ENCODE measurements around the gene BCL7C. TPM values are rescaled to one million over a fixed set of nuclear protein-coding genes. Genes with fewer than 3 reads are reported as not detected.

Gene BCL7C
- total and polyA plus RNA-seq, 12 donors = 24.2 to 68.8 (median 27.5) TPM

DNA sequence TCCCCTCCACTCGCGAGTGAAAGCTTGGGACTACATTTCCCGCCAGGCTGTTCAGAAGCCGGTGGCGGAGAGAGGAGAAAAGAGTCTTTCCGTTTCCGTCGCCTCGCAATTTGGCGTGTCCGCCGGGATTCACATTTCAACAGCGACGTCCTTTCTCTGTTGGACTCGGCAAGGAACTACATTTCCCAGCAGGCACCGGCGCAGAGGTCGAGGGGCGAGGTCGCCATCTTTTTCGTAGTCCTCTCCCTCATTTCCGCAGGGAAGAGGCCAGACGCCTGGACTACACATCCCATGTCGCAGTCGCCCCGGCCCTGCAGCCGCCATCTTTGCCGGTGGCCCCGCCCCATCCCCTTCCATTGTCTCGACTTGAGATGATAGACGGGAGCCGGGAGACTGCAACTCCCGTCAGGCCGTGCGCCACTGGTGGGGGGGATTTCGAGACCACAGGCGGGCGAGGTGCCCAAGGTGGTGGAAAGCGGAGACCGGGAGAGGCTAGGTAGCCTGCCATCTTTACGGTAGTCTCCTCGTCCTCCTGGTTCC is 28.6 kb upstream of the BCL7C start:
- WGBS, 2 donors = 0 to 1% methylated on average over 42 of the region's 42 CpGs
- Histone ChIP-seq H3K4me1 (peaks cover 0 to 24% (median 16%) of the 10 kb centered on the region in 9 donors), H3K4me3 (peak overlapping the region; percentile 50 to 89 (median 69)), H3K9me3 (no peaks in the 10 kb centered on the region), H3K27ac (peak overlapping the region; percentile 86 to 97 (median 94)), H3K27me3 (no peaks in the 10 kb centered on the region), H3K36me3 (peaks cover 0 to 21% (median 0%) of the 10 kb centered on the region in 9 donors)
- intact Hi-C loops (cut with DNase I) = loop anchor here in 5 of 10 donors (1.0 to 5.0 kb wide), 6 partner anchors 26 to 264 kb away; partner anchors contain the start of genes BCL7C (in 1 of the 5), CTF1 (in 1 of the 5) and FBRS (in 1 of the 5)
- TF ChIP-seq, protein P1, sequence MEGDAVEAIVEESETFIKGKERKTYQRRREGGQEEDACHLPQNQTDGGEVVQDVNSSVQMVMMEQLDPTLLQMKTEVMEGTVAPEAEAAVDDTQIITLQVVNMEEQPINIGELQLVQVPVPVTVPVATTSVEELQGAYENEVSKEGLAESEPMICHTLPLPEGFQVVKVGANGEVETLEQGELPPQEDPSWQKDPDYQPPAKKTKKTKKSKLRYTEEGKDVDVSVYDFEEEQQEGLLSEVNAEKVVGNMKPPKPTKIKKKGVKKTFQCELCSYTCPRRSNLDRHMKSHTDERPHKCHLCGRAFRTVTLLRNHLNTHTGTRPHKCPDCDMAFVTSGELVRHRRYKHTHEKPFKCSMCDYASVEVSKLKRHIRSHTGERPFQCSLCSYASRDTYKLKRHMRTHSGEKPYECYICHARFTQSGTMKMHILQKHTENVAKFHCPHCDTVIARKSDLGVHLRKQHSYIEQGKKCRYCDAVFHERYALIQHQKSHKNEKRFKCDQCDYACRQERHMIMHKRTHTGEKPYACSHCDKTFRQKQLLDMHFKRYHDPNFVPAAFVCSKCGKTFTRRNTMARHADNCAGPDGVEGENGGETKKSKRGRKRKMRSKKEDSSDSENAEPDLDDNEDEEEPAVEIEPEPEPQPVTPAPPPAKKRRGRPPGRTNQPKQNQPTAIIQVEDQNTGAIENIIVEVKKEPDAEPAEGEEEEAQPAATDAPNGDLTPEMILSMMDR (IDR thresholded peaks at IDR 0.05) = no peak
- DNase-seq (peak; percentile 99 to 100), ATAC-seq (peak; percentile 85 to 92 (median 88))

DNA sequence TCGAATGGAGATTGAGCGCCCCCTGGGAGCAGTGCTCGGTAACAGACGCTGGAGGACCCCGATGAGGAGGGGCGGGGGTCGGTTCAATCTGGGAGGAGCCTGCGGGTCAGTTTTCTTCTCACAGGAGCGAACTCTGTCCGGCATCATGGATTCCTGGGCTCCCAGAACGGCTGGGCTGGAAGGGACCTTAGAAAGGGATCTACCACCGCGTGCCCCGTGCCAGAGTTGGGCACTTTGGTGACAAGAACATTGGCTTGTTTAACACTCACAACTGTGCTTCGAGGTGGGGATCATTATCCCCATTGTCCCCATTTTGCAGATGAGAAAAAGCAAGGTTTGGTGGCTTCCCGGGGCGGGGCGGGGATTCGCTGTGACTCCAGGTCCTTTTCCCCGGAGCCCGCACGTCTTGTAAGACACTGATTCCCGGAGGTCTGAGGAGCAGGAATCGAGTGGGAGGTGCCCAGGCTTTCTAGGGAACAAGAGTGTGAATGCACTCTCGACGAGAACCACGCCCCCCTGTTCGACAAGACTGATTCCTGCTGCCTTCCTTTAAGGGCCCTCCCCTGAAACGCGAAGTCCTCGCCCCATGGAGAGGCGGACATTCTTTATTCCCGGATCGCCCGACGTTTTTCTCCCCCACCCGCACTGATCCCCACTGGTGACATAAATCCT is 28.0 kb upstream of the BCL7C start:
- H3K27ac ChIP-seq = peak overlapping the region; percentile 80 to 97 (median 94)
- DNase-seq (peak; percentile 86 to 92), ATAC-seq (peak; percentile 7 to 49 (median 24))
- no peaks in the 10 kb centered on the region for H3K9me3 ChIP-seq
- H3K4me1 ChIP-seq = peaks cover 0 to 24% (median 16%) of the 10 kb centered on the region in 9 donors
- H3K4me3 ChIP-seq = peak overlapping the region; percentile 27 to 89 (median 66)
- H3K27me3 ChIP-seq = no peaks in the 10 kb centered on the region
- intact Hi-C loops (cut with DNase I) = loop anchor here in 9 of 10 donors (1.0 to 5.0 kb wide), 9 partner anchors 25 to 263 kb away; partner anchors contain the start of genes BCL7C (in 1 of the 9), CTF1 (in 1 of the 9) and FBRS (in 1 of the 9)
- TF ChIP-seq, protein P1 (IDR thresholded peaks at IDR 0.05) = peak; percentile 2 to 96 (median 89)
- peaks cover 0 to 14% (median 0%) of the 10 kb centered on the region in 9 donors for H3K36me3 ChIP-seq
- WGBS, 2 donors = 1% methylated on average over 37 of the region's 37 CpGs

- Histone ChIP-seq H3K27me3 (no peaks in the 10 kb centered on the region), H3K9me3 (no peaks in the 10 kb centered on the region), H3K36me3 (peaks cover 0 to 10% (median 0%) of the 10 kb centered on the region in 9 donors), H3K27ac (peak overlapping the region; percentile 80 to 97 (median 94)), H3K4me3 (peak overlapping the region in 9 of 10 donors; percentile 44 to 89 (median 67)), H3K4me1 (peaks cover 0 to 24% (median 16%) of the 10 kb centered on the region in 9 donors)
- 27 to 30% methylated on average over 6 of the region's 6 CpGs for WGBS, 2 donors
- TF ChIP-seq, protein P1 (IDR thresholded peaks at IDR 0.05) = peak in 1 of 9 donors; percentile 64
- intact Hi-C loops (cut with DNase I) = loop anchor here in 9 of 10 donors (1.0 to 5.0 kb wide), 5 partner anchors 74 to 79 kb away; no protein-coding TSS in a partner anchor
- ATAC-seq = no peak
- DNase-seq = no peak
Measured at GRCh38 chr16:30921459-30921747, 27.5 kb upstream of the BCL7C start.

DNA sequence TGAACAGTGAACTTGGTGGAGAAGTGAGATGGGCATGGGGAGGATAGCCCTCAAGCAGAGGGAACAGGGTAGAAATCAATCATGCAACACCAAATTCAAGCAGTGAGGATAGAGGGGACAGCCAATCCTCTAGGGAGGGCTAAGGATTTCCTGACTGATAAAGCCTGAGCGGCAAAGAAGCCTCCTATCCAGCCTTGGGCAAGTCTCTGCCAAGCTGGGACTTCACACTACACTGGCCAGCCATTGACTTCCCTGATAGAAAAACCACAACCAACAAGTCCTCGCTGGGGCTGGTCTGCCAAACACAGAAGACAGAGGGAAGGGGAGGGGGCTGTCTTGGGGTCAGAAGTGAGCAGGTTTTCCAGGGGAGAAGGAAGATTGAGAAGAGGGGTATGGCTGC is 27.0 kb upstream of the BCL7C start:
- no peak overlapping the region for H3K4me3 ChIP-seq

More for the DNA sequence above, 27.0 kb upstream of the BCL7C start:
- H3K27me3 ChIP-seq = no peaks in the 10 kb centered on the region
- H3K9me3 ChIP-seq = no peaks in the 10 kb centered on the region
- TF ChIP-seq, protein P1 (IDR thresholded peaks at IDR 0.05) = no peak
- H3K4me1 ChIP-seq = peaks cover 0 to 24% (median 16%) of the 10 kb centered on the region in 9 donors
- DNase-seq (no peak), ATAC-seq (no peak)
- intact Hi-C loops (cut with DNase I) = loop anchor here in 9 of 10 donors (1.0 to 5.0 kb wide), 5 partner anchors 74 to 79 kb away; no protein-coding TSS in a partner anchor
- 55 to 69% methylated on average over 2 of the region's 2 CpGs for WGBS, 2 donors
- H3K27ac ChIP-seq = peak overlapping the region in 3 of 10 donors; percentile 87 to 97 (median 94)
- H3K36me3 ChIP-seq = peaks cover 0 to 5% (median 0%) of the 10 kb centered on the region in 9 donors
